Type B pancreatic cell (in vitro differentiated cells): ENCODE results near the gene TSSC4. TPM values are rescaled to one million over a fixed set of nuclear protein-coding genes. Genes with fewer than 3 reads are reported as not detected.
"Not testable (repeated sequence)": the region's sequence is repeated elsewhere in the genome, so short reads cannot be mapped to it uniquely, and the experiment has no call there.

ENCODE experiments used
- DNase-seq: peaks from one replicate; pipeline ENCODE4 v3.0.0; 2021; ENCODE audit warnings: mixed read lengths; ENCODE audit not compliant: unreplicated experiment; ENCODE audit errors: extremely low spot score
- H3K27ac Mint-ChIP-seq: 2 replicates; pipeline ENCODE4 v1.8.0; 2021; ENCODE audit warnings: mild to moderate bottlenecking, mixed read lengths
- H3K27me3 Mint-ChIP-seq: 2 replicates; pipeline ENCODE4 v1.8.0; 2021; ENCODE audit warnings: mixed read lengths
- H3K36me3 Mint-ChIP-seq: 2 replicates; pipeline ENCODE4 v1.8.0; 2021; ENCODE audit warnings: mixed read lengths
- H3K4me1 Mint-ChIP-seq: one replicate; pipeline ENCODE4 v1.8.0; 2021; ENCODE audit warnings: mixed read lengths; ENCODE audit not compliant: unreplicated experiment
- H3K4me3 Mint-ChIP-seq: 2 replicates; pipeline ENCODE4 v1.8.0; 2021; ENCODE audit warnings: mild to moderate bottlenecking, mixed read lengths
- H3K9me3 Mint-ChIP-seq: 2 replicates; pipeline ENCODE4 v1.8.0; 2021; ENCODE audit warnings: mixed read lengths
- CTCF ChIP-seq: fragments of 200-600 bp; sonication (generic); conservative IDR thresholded peaks from 2 replicates; pipeline ENCODE4 v1.5.0; 2021; ENCODE audit warnings: antibody characterized with exemption, mild to moderate bottlenecking
- total RNA-seq: library from RNA; stranded (reverse); gene quantifications from 2 replicates; pipeline ENCODE4 v1.2.1, GENCODE V29; 2021; ENCODE audit warnings: low replicate concordance

The TSSC4 gene
- total RNA-seq, 1 donor from 2014 or later = 59.0 TPM

GRCh38 chr11:2363130-2363529 lies 37.4 kb upstream of the TSSC4 start:
- Mint-ChIP-seq H3K9me3 (no peaks in the 10 kb centered on the region), H3K27me3 (peaks cover 3% of the 10 kb centered on the region), H3K4me3 (no peak overlapping the region), H3K36me3 (no peaks in the 10 kb centered on the region), H3K27ac (no peak overlapping the region), H3K4me1 (no peaks in the 10 kb centered on the region)
- no peak for DNase-seq
- no peak for TF ChIP-seq CTCF

DNA sequence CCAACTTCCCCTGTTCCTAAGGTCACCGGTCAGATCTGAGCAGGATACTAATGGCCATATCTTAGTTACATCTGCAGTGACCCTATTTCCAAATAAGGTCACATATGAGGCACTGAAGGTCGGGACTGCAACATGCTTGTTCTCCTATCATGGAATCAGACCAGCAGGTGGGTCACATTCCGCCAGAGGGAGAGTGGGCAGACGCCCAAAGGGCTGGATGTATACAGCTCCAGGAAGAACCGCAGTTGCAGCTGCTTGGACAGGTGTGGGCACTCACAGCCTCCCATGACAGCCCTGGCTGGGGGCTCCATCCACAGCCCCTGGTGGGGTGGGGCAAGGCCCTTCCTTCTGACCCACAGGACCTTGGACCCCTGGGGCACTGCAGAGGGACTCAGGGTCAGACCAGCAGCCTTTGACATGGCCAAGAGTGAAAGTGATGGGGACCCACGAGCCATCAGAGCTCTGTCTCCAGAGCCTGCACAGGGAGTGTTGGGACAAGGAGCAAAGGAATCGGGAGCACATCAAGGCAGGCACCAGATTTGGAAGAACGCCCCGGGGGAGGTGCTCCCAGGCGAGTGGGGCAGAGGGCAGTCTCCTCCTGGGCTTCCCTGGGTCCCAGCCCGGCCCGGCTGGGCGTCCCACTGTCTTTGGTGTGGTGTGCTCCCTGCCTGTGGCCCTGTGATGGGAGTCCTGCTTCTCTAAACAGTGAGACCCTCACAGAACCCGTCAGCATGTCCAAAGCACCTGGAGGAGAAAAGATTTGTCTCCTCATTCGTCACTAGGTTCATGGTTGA lies 36.8 kb upstream of the TSSC4 start:
- Mint-ChIP-seq H3K36me3 (no peaks in the 10 kb centered on the region), H3K4me3 (no peak overlapping the region), H3K27ac (no peak overlapping the region), H3K27me3 (peaks cover 3% of the 10 kb centered on the region), H3K4me1 (no peaks in the 10 kb centered on the region), H3K9me3 (no peaks in the 10 kb centered on the region)
- no peak for DNase-seq
- TF ChIP-seq CTCF = no peak

DNA sequence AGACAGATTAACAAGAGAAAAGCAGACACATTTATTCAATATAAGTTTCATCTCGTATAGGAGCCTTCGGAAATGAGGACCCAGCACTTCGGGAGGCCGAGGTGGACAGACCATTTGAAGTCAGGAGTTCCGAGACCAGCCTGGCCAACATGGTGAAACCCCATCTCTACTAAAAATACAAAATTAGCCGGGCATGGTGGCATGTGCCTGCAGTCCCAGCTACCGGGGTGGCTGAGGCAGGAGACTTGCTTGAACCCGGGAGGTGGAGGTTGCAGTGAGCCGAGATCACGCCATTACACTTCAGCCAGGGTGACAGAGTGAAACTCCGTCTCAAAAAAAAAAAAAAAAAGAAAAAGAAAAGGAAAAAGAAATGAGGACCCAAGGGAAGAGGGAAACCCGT lies 36.2 kb upstream of the TSSC4 start:
- not testable (repeated sequence) for H3K27me3 Mint-ChIP-seq

GRCh38 chr11:2365571-2366210 lies 34.9 kb upstream of the TSSC4 start:
- Mint-ChIP-seq H3K4me1 (no peaks in the 10 kb centered on the region), H3K27me3 (no peaks in the 10 kb centered on the region), H3K36me3 (no peaks in the 10 kb centered on the region), H3K4me3 (no peak overlapping the region), H3K27ac (no peak overlapping the region), H3K9me3 (no peaks in the 10 kb centered on the region)
- no peak for DNase-seq
- no peak for TF ChIP-seq CTCF

More for the DNA sequence above, 36.2 kb upstream of the TSSC4 start:
- not testable (repeated sequence) for DNase-seq, H3K27ac Mint-ChIP-seq, H3K4me1 Mint-ChIP-seq, H3K9me3 Mint-ChIP-seq, H3K4me3 Mint-ChIP-seq, H3K36me3 Mint-ChIP-seq

GRCh38 chr11:2366276-2366675 lies 34.3 kb upstream of the TSSC4 start:
- H3K27me3 Mint-ChIP-seq = no peaks in the 10 kb centered on the region

More at GRCh38 chr11:2366276-2366675, 34.3 kb upstream of the TSSC4 start:
- no peaks in the 10 kb centered on the region for H3K4me1 Mint-ChIP-seq
- no peaks in the 10 kb centered on the region for H3K9me3 Mint-ChIP-seq
- no peak overlapping the region for H3K4me3 Mint-ChIP-seq
- H3K27ac Mint-ChIP-seq = no peak overlapping the region
- no peaks in the 10 kb centered on the region for H3K36me3 Mint-ChIP-seq
- TF ChIP-seq CTCF = no peak
- DNase-seq = no peak
